SH-SY5Y (cell line): ENCODE results near the gene WDFY3.

Experiments
- GATA2 ChIP-seq: IDR thresholded peaks from 2 replicates; pipeline ENCODE4 v1.6.1; 2011; ENCODE audit warnings: mild to moderate bottlenecking, low read depth, low read length
- GATA3 ChIP-seq: IDR thresholded peaks from 2 replicates; pipeline ENCODE4 v1.6.1; 2011; ENCODE audit warnings: low read depth, mild to moderate bottlenecking, low read length, moderate library complexity

- no peak for TF ChIP-seq GATA2
- TF ChIP-seq GATA3: peak; percentile 54
These were observed 49.2 kb downstream of the WDFY3 start for GRCh38 chr4:84917086-84917821.
